HG03354 (cell line): ENCODE results near the gene FBP1.

ENCODE experiments used
- ATAC-seq: cut with Tn5 transposase; IDR thresholded peaks from one replicate; pipeline ENCODE4 v1.9.1; 2021; ENCODE audit warnings: mild to moderate bottlenecking; ENCODE audit not compliant: unreplicated experiment, poor library complexity, severe bottlenecking

The FBP1 gene

DNA sequence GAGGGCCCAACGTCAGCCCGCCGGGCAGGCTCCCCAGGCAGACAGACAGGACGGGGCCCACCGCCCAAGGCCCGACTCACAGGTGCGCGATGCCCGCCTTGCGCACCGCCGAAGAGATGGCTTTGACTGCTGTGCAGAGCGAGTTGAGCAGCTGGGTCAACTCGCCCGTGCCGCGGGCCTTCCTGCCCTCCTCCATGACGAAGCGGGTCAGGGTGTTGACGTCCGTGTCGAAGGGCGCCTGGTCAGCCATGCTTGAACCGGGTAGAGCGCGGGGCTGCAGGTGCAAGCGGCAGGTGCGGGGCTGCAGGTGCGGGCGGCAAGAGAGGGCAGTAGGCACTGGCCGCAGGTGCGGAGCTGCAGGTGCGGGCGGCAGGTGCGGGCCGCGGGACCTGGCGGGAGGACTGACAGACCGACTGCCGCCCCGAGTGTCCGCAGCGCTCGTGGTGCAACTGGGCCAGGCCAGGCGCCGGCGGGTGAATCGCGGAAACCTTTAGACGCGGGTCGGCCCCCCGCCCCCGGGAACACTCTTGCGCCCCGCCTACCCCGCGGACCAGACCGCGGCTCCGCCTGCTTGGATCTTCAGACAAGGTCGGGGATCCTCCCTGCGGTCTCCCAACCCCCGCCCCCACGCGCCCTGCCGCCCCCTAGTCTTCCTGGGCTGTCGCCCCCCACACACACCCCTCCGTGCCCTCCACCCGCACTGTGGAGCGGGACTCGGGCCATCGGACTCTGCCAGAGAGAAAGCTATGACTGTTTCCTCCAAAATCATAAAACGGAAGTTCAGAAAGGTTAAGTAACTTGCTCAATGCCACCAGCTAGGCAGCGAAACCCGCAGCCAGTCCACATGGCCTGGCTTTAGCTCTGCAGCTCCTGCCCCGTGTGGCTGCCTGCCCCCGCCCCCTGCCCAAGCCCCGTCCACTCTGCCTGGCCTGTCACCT is at the start of gene FBP1:
FBP1 (minus strand) TSS at position 458 of the 938 bp plus-strand sequence; CDS start at position 250, 208 bp downstream.
- ATAC-seq, result peak; percentile 61

DNA sequence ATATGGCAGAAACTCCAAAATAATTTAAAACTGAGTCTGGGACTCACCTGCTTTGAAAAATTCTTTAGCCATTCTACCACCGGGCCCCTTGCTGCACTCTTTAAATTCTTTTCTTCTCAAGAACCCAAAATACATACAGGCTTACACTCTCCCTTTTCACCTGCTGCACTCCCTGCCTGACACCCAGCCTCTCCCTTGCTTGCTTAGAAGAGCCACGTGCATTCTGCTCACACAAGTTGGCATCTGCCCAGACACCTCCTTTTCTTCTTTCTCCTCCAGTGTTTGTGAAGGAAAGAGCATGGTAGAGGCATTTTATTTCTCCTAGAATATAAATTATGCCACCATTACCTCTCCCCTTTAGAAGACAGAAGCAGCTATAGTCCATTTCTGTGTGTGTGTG is 48.1 kb upstream of the FBP1 start:
- ATAC-seq, result no peak

DNA sequence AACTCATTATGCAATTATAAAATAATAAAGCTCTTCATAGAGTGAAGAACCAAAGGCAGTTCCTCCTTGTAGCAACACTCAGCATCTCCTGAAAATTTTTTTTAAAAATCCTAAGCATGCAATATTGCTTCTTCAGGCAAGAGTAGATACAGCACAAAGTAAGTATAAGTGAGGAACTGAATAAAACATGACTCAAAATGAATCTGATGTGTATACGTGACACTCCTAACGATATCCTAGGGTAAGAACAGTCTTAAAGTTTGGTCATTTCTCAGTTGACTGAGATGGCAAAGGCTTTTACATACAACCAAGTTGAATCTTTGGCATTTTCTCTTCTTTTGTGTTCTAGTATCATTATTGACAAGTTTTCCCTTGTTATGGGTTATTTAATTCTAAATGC is 46.0 kb upstream of the FBP1 start:
- ATAC-seq, result no peak

DNA sequence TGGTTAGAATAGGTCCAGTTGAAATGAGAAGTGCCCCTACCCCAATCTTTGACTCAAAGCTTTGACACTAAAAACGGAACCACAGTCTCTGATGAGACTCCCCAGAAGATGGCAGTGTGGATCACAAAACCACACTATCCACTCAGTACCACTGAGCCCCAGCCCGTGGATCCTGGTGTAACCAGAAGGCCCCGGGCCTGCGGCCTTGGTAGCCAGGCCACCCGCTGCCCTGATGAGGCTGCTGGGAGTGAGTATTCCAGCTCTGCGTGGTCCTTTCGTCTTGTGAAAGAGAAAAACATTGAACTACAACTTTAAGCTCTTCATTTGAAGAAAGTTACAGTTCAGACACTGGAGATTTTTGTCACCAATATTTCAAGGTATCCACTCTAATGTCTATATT is 42.2 kb upstream of the FBP1 start:
- ATAC-seq, result no peak

DNA sequence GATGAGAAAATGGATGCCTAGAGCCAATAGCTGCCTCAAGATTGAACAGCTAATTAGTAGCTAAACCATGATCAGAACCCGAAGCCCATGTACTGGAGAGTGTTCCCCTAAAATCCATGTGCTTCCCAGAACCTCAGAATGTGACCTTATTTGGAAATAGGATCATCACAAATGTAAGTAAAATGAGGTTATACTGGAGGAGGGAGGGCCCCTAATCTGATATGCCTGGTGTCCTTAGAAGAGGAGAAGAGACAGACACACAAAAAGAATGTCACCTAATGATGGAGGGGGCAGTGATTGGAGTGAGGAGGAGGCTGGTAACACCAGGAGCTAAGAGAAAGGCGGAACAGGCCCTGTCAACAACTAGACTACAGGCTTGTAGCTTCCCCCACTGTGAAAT is 41.3 kb upstream of the FBP1 start:
- ATAC-seq, result no peak

DNA sequence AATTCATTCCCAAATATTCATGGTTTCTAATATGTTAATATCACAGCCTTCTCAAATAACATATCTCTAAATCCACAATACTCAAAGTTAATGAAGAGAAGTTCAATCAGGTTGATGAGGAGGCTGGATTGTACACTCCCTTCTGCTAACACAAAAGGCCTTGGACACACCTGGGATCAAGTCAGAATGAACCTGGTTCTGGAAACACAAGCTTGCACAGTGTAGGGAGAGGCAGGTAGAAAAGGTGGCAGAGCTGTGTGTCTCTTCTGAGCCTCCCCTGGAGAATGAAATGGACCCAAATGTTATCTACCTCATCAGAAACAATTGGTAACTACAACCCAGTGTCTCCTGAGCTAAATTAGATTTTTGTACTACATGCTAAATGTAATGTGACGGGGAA is 40.7 kb upstream of the FBP1 start:
- no peak for ATAC-seq

DNA sequence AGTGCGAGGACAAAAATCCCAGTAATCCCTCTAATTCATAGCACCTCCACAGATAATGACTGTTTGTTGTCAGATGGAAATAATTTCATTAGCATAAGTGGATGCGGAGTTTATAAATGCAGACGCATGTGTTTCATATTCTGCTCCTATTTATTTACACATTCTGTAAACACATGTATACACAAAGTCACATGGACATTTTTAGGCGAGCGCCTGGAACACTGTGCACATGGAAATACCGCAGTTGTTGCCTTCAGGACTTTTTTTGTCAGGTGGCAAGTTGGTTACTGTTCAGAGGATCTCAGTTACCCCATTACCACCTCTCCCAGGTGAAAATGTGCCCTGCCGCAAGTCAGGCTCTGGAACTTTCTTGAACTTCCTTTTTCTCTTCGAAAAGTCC is 40.3 kb upstream of the FBP1 start:
- no peak for ATAC-seq

DNA sequence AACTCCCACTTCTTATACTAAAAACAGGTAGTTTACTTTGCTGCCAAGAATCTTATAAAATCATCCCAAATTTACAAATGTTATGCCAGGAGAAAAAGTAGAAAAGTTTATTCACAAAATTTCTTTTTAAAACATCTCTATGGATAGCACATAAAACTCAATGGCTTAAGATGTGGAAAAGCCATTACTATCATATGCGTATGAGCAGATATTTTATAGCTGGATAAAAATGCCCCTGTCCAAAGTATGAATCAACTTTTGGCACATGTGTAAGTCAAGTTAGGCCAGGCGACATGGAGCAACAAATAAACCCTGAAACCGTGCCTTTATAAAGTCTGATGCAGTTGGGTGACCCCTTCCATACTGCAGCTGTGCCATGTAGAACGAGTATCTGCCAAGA is 38.6 kb upstream of the FBP1 start:
- ATAC-seq, result no peak

DNA sequence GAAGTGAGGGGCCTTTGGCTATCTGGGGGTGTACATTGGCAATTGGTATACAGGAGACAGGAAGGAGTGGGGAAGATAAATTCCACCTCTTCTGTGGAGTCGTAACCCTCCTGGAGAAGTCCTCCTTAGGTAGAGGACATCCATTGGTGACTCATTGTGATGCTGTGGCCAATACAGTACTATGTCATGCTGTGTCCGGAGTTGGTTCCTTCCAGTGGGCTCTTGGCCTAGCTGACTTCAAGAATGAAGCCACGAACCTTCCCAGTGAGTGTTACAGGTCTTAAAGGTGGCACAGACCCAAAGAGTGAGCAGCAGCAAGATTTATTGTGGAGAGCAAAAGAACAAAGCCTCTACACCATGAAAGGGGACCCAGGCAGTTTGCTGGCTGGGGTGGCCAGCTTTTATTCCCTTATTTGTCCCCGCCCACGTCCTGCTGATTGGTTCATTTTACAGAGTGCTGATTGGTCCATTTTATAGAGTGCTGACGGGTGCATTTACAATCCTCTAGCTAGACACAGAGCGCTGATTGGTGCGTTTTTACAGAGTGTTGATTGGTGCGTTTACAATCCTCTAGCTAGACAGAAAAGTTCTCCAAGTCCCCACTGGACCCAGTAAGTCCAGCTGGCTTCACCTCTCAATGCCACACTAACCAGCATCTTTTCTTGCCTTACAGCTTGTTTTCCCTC is 37.3 kb upstream of the FBP1 start:
- no peak for ATAC-seq

DNA sequence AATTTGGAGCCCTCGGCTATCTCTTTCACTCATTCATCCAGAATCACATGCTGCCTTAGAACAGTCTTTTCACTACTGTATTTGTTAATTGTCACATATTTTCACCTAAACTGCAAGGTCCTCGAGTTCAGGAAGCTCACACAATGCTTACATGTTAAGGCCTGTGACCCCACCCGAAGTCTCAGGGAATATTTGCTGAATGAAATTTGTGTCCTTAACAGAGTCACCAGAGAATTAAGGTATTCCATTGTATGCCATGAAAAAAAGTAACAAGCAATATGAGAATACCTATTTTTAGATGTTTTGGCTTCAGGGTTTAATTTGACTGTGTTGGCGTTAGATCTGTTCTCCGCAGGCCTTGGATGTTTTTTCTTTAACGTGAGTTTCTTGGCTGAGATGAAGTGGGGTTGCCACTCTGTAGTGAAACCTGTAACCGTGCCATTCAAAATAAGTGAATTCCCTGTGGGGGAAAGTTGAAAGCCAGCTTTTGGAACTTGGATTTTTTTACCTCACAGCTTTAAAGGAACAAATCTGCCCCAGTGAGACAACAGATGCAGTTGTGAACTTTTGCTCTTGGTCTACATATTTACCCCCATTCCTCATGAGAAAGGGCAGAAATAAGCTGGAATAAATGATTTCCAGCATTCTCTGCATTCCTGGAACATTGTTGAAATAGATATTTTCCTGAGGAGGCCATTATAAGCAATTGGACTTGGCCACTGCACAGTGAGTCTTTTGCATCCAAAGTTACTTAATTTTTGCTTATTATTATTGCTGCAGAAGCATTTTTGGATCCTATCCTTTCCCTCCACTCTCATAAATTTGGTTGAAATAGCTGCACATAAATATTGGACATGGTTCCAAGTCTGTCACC is 35.9 kb upstream of the FBP1 start:
- no peak for ATAC-seq

DNA sequence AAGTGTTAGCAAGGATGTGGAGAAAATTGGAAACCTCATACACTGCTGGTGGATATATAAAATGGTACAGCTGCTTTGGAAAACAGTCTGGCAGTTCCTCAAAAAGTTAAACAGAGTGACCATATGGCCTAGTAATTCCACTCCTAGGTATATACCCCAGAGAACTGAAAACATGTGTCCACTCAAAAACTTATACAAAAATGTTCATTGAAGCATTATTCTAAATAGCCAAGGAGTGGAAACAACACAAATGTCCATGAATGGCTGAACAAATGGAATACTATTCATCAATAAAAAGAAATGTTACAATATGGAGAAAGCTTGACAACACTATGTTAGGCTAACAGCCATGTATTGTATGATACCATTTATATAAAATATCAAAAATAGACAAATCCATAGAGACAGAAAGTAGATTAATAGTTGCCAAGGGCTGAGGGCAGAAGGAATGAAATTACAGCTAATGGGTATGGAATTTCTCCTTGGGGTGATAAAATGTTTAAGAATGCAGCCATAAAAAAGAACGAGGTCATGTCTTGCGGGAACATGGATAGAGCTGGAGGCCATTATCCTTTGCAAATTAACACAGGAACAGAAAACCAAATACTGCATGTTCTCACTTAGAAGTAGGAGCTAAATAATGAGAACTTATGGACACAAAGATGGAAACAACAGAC is 33.6 kb upstream of the FBP1 start:
- no peak for ATAC-seq

DNA sequence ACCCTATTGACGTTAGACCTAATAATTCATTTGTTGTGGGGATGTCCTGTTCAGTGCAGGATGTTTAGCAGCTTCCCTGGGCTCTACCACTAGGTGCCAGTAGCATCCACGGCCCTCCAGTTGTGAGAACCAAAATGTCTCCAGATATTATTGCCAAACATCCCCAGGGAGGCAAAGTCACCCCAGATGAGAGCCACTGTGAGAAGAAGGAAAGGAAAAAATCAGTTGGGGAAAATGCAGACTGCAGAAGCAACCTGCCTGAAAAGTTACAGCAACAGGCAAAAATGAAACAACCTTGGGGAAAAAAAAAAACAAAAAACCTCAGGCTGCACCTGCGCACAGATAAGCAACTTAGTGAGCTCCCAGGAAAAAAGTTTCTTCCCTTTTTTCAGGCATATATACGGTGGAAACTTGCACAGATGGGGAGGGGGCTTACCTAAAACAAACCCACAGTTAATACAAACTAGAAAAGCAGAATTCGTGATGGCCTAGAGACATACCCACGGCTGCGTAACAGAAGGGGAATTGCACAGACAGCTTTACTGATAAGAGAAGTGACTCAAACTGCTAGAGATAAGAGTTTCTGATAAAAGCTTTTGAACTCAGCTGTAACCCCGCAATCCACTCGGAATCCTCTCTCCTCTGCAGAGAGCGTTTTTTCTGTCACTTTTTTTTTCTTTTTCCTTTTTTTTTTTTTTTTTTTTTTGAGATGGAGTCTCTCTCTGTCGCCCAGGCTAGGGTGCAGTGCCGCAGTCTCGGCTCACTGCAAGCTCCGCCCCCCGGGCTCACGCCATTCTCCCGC is 29.8 kb upstream of the FBP1 start:
- ATAC-seq, result no peak

DNA sequence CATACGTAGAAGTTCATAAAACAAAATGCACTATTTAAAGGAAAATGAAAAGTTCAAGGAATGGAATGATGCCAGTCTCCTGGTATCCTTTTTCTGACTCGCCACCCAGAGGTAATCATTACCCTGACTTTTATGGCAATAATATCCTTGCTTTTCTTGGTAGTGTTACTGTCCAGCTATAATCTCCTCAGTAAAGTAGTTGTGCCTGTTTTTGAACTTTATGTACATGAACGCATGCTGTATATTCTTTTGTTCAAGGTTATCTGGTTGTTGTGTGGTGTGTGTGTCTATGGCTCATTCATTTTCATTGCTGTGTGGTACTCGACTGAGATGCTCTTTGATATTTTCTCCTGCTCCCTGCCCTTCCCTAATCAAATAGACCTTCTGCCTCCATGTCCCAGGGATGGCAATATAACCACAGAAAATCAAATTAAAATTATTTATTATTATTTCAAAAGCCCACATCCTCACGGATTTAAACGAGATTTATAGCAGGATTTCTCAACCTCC is 29.2 kb upstream of the FBP1 start:
- ATAC-seq, result no peak

DNA sequence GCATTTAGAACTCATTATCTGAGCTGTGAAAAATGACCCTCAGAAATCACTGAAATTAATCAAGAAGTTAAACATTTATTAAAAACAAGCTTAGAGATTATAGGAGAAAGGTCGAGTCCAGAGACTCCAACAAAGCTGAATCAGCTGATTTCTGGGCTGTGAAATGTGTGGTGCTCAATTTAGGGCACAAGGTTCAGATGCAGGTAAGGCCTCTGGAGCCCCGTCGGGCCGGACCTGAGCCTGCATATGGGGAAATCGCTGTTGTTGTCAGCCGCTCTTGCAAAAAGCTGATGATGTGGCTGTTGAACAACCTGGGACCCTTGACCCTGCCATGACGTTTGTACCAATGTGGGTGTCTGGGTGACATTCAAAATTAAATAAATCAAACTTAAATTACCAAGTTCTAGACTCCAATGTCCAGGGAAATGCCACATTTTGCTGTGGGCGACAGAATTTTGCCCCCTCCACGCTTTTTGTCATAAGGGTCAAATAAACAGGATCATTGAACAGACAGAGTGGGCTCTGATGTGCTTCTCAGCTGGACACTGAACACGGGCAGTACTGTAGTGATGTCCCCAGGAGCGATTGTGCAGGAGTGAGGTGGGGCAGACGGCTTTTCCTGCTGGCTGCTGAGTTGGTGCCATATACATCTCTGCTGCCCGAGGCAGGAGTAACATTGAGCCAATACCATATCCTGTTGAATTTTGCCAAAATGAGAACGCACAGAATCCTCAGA is 27.2 kb upstream of the FBP1 start:
- no peak for ATAC-seq

DNA sequence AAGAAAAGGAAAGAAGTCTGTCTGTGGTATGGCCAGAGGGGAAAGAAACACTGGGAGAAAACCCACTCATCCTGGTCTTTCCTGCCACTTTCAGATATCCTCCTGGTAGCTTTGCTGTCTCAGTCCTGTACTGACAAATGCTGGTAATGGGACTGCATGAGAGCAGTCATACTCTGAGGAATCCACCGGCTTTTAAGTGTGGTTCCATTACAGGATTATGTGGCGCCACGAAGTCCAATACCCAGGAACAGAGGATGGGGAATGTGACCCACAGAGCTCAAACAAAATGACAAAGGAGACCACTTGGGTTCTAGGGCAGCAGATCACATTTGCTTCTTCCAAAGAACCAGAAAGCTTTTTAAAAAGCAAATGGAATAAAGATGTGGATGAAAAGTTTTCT is 26.3 kb upstream of the FBP1 start:
- ATAC-seq, result no peak

DNA sequence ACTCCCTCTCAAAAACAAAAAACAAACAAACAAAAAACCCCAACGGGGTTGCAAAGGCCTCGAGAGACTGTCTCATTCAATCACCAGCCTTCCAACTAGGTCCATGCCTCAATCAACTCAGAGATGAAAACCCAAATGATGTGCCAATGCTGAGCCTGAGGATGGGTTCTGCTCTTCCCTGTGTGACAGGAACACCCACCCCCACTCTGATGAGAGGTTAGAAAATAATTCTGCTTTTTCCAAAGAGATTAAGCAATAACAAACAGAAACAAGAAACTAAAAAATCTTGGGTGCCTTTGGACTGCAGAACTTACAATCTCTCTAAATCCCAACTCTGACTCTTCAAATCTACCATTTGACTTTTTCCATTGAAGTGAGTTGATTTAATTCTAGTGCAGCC is 25.5 kb upstream of the FBP1 start:
- no peak for ATAC-seq

DNA sequence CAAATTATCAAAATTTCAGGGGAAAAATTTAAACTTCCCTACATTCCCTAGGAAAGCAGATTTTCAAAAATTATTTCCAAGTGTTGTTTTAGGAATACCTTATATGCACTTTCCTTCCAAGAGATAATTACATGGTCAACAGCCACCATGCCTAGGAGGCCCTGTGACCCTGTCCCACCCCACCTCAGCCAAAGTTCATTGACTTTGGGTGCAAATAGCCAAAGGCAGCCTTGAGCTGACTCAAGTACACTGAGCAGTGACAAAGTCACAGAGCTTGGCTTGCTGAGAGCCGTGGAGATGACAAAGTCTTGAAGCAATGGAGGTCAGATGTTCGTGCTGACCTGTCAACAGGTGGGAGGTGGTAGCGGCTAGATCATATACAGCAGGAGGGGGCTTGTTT is 24.3 kb upstream of the FBP1 start:
- no peak for ATAC-seq

DNA sequence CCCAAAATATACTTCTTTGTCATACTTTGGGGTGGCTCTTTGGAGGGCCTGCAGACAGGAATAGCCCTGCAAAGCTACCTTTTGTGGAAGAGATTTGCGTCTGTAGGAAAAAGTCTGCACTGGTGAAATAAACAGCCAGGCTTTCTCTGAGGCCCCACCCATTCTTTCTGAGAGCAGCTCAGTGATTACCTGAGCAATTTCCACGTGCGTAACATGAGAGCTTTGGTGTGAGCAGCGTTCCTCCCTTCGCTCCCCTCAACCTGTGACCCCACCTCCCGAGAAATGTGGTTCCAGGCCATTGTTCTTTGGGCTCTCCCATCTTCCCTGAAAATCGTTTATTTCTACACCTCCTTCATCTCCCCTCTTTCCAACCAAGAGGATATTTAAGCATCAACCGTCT is 23.8 kb upstream of the FBP1 start:
- ATAC-seq, result no peak
